Neural crest cell (in vitro differentiated cells): ENCODE data around the gene ZNF804A. TPM values are rescaled to one million over a fixed set of nuclear protein-coding genes. Genes with fewer than 3 reads are reported as not detected.

ENCODE experiments used
- DNase-seq: peaks from one replicate; pipeline ENCODE4 v3.0.0; 2021; ENCODE audit warnings: low read depth, mixed read lengths, low spot score
- H3K27ac Mint-ChIP-seq: one replicate; pipeline ENCODE4 v1.8.0; 2021; ENCODE audit warnings: mild to moderate bottlenecking, mixed read lengths; ENCODE audit not compliant: unreplicated experiment
- H3K27me3 Mint-ChIP-seq: 2 replicates; pipeline ENCODE4 v1.8.0; 2021; ENCODE audit warnings: low read depth, mild to moderate bottlenecking, mixed read lengths
- H3K36me3 Mint-ChIP-seq: 2 replicates; pipeline ENCODE4 v1.8.0; 2021; ENCODE audit warnings: low read depth, mild to moderate bottlenecking, mixed read lengths
- H3K4me1 Mint-ChIP-seq: 2 replicates; pipeline ENCODE4 v1.8.0; 2021; ENCODE audit warnings: mixed read lengths
- H3K4me3 Mint-ChIP-seq: one replicate; pipeline ENCODE4 v1.8.0; 2021; ENCODE audit warnings: mild to moderate bottlenecking, mixed read lengths
- H3K9me3 Mint-ChIP-seq: 2 replicates; pipeline ENCODE4 v1.8.0; 2021; ENCODE audit warnings: mixed read lengths
- CTCF ChIP-seq: fragments of 200-600 bp; sonication (generic); conservative IDR thresholded peaks from 2 replicates; pipeline ENCODE4 v1.5.0; 2021; ENCODE audit warnings: antibody characterized with exemption, mild to moderate bottlenecking
- total RNA-seq: library from RNA; stranded (reverse); gene quantifications from 2 replicates; pipeline ENCODE4 v1.2.1, GENCODE V29; 2021

ZNF804A gene
- total RNA-seq, 1 donor from 2014 or later = 0.47 TPM

GRCh38 chr2:184628051-184628450 is 29.7 kb downstream of the ZNF804A start:
- Mint-ChIP-seq H3K4me3 (no peak overlapping the region), H3K9me3 (no peaks in the 10 kb centered on the region), H3K27ac (no peak overlapping the region), H3K4me1 (no peaks in the 10 kb centered on the region), H3K36me3 (no peaks in the 10 kb centered on the region), H3K27me3 (no peaks in the 10 kb centered on the region)
- no peak for DNase-seq
- no peak for TF ChIP-seq CTCF

- H3K9me3 Mint-ChIP-seq = no peaks in the 10 kb centered on the region
- no peak for DNase-seq
- no peak overlapping the region for H3K4me3 Mint-ChIP-seq
- H3K27ac Mint-ChIP-seq = no peak overlapping the region
- no peaks in the 10 kb centered on the region for H3K4me1 Mint-ChIP-seq
- TF ChIP-seq CTCF = no peak
- H3K36me3 Mint-ChIP-seq = no peaks in the 10 kb centered on the region
- H3K27me3 Mint-ChIP-seq = no peaks in the 10 kb centered on the region
These were observed 35.4 kb downstream of the ZNF804A start for GRCh38 chr2:184633726-184634125.

GRCh38 chr2:184637781-184638180 is 39.5 kb downstream of the ZNF804A start:
- no peak for TF ChIP-seq CTCF

GRCh38 chr2:184644685-184645084 is 46.4 kb downstream of the ZNF804A start:
- H3K9me3 Mint-ChIP-seq = peaks cover 8% of the 10 kb centered on the region
- TF ChIP-seq CTCF = no peak
- no peaks in the 10 kb centered on the region for H3K4me1 Mint-ChIP-seq
- H3K27ac Mint-ChIP-seq = no peak overlapping the region
- no peak overlapping the region for H3K4me3 Mint-ChIP-seq
- no peak for DNase-seq
- H3K27me3 Mint-ChIP-seq = no peaks in the 10 kb centered on the region
- H3K36me3 Mint-ChIP-seq = no peaks in the 10 kb centered on the region

More at GRCh38 chr2:184637781-184638180, 39.5 kb downstream of the ZNF804A start:
- Mint-ChIP-seq H3K9me3 (no peaks in the 10 kb centered on the region), H3K27me3 (no peaks in the 10 kb centered on the region), H3K4me3 (no peak overlapping the region), H3K36me3 (no peaks in the 10 kb centered on the region), H3K4me1 (no peaks in the 10 kb centered on the region), H3K27ac (no peak overlapping the region)
- no peak for DNase-seq

- H3K4me1 Mint-ChIP-seq = no peaks in the 10 kb centered on the region
- TF ChIP-seq CTCF = no peak
These were observed 47.8 kb downstream of the ZNF804A start for GRCh38 chr2:184646177-184646576.

GRCh38 chr2:184646593-184646992 is 48.3 kb downstream of the ZNF804A start:
- TF ChIP-seq CTCF = no peak
- no peak for DNase-seq
- peaks cover 15% of the 10 kb centered on the region for H3K9me3 Mint-ChIP-seq
- no peak overlapping the region for H3K4me3 Mint-ChIP-seq
- H3K27ac Mint-ChIP-seq = no peak overlapping the region
- H3K36me3 Mint-ChIP-seq = no peaks in the 10 kb centered on the region
- H3K4me1 Mint-ChIP-seq = no peaks in the 10 kb centered on the region
- H3K27me3 Mint-ChIP-seq = no peaks in the 10 kb centered on the region

More at GRCh38 chr2:184646177-184646576, 47.8 kb downstream of the ZNF804A start:
- Mint-ChIP-seq H3K27me3 (no peaks in the 10 kb centered on the region), H3K27ac (no peak overlapping the region), H3K9me3 (peaks cover 15% of the 10 kb centered on the region), H3K4me3 (no peak overlapping the region), H3K36me3 (no peaks in the 10 kb centered on the region)
- no peak for DNase-seq
